ENCODE results near the gene SPATA16. TPM values are rescaled to one million over a fixed set of nuclear protein-coding genes. Genes with fewer than 3 reads are reported as not detected.
"Not testable (repeated sequence)": the region's sequence is repeated elsewhere in the genome, so short reads cannot be mapped to it uniquely, and the experiment has no call there.

The SPATA16 gene
- polyA plus RNA-seq, 1 donor from 2014 or later: not detected

- no peaks in the 10 kb centered on the region for H3K79me2 ChIP-seq (replicated peaks; ENCODE audit: insufficient read depth, low read length)
- H3K4me3 ChIP-seq (ENCODE audit: low read length): no peak overlapping the region
- H2AFZ ChIP-seq (ENCODE audit: low read depth, low read length): no peak overlapping the region
- no peak overlapping the region for H3K4me2 ChIP-seq (ENCODE audit: low read length)
- H3K9me2 ChIP-seq (ENCODE audit: insufficient read depth, low read length): no peaks in the 10 kb centered on the region
- no peaks in the 10 kb centered on the region for H3F3A ChIP-seq (ENCODE audit: insufficient read depth, low read length, poor library complexity, severe bottlenecking)
- H3K36me3 ChIP-seq (ENCODE audit: insufficient read depth, low read length): no peaks in the 10 kb centered on the region
- no peak overlapping the region for H3K27ac ChIP-seq (ENCODE audit: low read length)
- no peaks in the 10 kb centered on the region for H3K9me3 ChIP-seq (ENCODE audit: low read length)
- H3K27me3 ChIP-seq (ENCODE audit: insufficient read depth, low read depth, low read length): no peaks in the 10 kb centered on the region
- TF ChIP-seq SMC3 (conservative IDR thresholded peaks at IDR 0.05; ENCODE audit: poor library complexity) (no peak), POLR2AphosphoS5 (IDR thresholded peaks at IDR 0.05) (no peak), EZH2 (IDR thresholded peaks at IDR 0.05; ENCODE audit: borderline replicate concordance, insufficient read depth, low read length, poor library complexity, severe bottlenecking) (no peak), RAD21 (conservative IDR thresholded peaks at IDR 0.05) (no peak), MXI1 (conservative IDR thresholded peaks at IDR 0.05; ENCODE audit: poor library complexity, severe bottlenecking) (no peak)
- TF ChIP-seq, protein P1, sequence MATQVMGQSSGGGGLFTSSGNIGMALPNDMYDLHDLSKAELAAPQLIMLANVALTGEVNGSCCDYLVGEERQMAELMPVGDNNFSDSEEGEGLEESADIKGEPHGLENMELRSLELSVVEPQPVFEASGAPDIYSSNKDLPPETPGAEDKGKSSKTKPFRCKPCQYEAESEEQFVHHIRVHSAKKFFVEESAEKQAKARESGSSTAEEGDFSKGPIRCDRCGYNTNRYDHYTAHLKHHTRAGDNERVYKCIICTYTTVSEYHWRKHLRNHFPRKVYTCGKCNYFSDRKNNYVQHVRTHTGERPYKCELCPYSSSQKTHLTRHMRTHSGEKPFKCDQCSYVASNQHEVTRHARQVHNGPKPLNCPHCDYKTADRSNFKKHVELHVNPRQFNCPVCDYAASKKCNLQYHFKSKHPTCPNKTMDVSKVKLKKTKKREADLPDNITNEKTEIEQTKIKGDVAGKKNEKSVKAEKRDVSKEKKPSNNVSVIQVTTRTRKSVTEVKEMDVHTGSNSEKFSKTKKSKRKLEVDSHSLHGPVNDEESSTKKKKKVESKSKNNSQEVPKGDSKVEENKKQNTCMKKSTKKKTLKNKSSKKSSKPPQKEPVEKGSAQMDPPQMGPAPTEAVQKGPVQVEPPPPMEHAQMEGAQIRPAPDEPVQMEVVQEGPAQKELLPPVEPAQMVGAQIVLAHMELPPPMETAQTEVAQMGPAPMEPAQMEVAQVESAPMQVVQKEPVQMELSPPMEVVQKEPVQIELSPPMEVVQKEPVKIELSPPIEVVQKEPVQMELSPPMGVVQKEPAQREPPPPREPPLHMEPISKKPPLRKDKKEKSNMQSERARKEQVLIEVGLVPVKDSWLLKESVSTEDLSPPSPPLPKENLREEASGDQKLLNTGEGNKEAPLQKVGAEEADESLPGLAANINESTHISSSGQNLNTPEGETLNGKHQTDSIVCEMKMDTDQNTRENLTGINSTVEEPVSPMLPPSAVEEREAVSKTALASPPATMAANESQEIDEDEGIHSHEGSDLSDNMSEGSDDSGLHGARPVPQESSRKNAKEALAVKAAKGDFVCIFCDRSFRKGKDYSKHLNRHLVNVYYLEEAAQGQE (IDR thresholded peaks at IDR 0.05; ENCODE audit: borderline replicate concordance): no peak
- TF ChIP-seq, protein P2, sequence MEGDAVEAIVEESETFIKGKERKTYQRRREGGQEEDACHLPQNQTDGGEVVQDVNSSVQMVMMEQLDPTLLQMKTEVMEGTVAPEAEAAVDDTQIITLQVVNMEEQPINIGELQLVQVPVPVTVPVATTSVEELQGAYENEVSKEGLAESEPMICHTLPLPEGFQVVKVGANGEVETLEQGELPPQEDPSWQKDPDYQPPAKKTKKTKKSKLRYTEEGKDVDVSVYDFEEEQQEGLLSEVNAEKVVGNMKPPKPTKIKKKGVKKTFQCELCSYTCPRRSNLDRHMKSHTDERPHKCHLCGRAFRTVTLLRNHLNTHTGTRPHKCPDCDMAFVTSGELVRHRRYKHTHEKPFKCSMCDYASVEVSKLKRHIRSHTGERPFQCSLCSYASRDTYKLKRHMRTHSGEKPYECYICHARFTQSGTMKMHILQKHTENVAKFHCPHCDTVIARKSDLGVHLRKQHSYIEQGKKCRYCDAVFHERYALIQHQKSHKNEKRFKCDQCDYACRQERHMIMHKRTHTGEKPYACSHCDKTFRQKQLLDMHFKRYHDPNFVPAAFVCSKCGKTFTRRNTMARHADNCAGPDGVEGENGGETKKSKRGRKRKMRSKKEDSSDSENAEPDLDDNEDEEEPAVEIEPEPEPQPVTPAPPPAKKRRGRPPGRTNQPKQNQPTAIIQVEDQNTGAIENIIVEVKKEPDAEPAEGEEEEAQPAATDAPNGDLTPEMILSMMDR (IDR thresholded peaks at IDR 0.05; ENCODE audit: poor library complexity, severe bottlenecking): no peak
- no peaks in the 10 kb centered on the region for H4K20me1 ChIP-seq (ENCODE audit: insufficient read depth)
- H3K9ac ChIP-seq (ENCODE audit: low read length): no peak overlapping the region
These were observed 258.5 kb downstream of the SPATA16 start for GRCh38 chr3:172882563-172882962.

DNA sequence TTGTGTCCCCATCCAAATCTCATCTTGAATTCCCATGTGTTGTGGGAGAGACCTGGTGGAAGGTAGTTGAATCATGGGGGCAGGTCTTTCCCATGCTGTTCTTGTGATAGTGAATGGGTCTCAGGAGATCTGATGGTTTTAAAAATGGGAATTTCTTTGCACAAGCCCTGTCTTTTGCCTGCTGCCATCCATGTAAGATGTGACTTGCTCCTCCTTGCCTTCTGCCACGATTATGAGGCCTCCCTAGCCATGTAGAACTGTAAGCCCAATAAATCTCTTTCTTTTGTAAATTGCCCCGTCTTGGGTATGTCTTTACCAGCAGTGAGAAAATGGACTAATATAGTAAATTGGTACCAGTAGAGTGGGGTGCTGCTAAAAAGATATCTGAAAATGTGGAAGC is 261.7 kb downstream of the SPATA16 start:
- H3K79me2 ChIP-seq (replicated peaks; ENCODE audit: insufficient read depth, low read length); H4K20me1 ChIP-seq (ENCODE audit: insufficient read depth); H3K36me3 ChIP-seq (ENCODE audit: insufficient read depth, low read length); H3K27me3 ChIP-seq (ENCODE audit: insufficient read depth, low read depth, low read length); H3K4me3 ChIP-seq (ENCODE audit: low read length); H2AFZ ChIP-seq (ENCODE audit: low read depth, low read length); H3K9me3 ChIP-seq (ENCODE audit: low read length); H3K9me2 ChIP-seq (ENCODE audit: insufficient read depth, low read length); H3K4me2 ChIP-seq (ENCODE audit: low read length); H3K9ac ChIP-seq (ENCODE audit: low read length); H3F3A ChIP-seq (ENCODE audit: insufficient read depth, low read length, poor library complexity, severe bottlenecking); H3K27ac ChIP-seq (ENCODE audit: low read length): not testable (repeated sequence)

DNA sequence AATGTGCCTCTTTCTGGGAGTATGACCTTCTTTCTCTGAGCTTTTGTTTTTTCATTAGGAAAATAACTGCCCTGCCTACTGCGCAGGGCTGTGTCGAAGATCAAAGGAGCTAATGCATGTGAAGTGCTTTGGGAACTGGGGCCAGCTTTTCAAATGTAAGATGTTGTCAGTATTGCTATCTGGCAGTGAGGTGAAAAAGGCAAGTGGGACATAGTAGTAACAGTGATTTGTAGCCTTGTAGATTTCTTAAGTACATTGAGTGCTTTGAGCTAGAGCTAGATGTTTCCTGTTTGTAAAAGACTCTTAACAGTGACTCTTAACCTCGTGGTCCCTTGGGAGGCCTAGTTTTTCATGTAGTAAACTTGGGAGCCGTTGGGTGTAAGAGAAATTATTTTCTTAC is 264.0 kb downstream of the SPATA16 start:
- Histone ChIP-seq H3K27me3 (ENCODE audit: insufficient read depth, low read depth, low read length) (no peaks in the 10 kb centered on the region), H3K9ac (ENCODE audit: low read length) (no peak overlapping the region), H3F3A (ENCODE audit: insufficient read depth, low read length, poor library complexity, severe bottlenecking) (no peaks in the 10 kb centered on the region), H3K9me3 (ENCODE audit: low read length) (no peaks in the 10 kb centered on the region), H3K27ac (ENCODE audit: low read length) (no peak overlapping the region), H4K20me1 (ENCODE audit: insufficient read depth) (no peaks in the 10 kb centered on the region), H3K79me2 (replicated peaks; ENCODE audit: insufficient read depth, low read length) (no peaks in the 10 kb centered on the region), H3K9me2 (ENCODE audit: insufficient read depth, low read length) (no peaks in the 10 kb centered on the region), H3K4me2 (ENCODE audit: low read length) (no peak overlapping the region), H2AFZ (ENCODE audit: low read depth, low read length) (no peak overlapping the region), H3K4me3 (ENCODE audit: low read length) (no peak overlapping the region), H3K36me3 (ENCODE audit: insufficient read depth, low read length) (no peaks in the 10 kb centered on the region)
- TF ChIP-seq TAF1 (IDR thresholded peaks at IDR 0.05; ENCODE audit: low read depth) (no peak), RAD21 (conservative IDR thresholded peaks at IDR 0.05) (no peak), EP300 (conservative IDR thresholded peaks at IDR 0.05; ENCODE audit: poor library complexity, severe bottlenecking) (no peak), SMC3 (conservative IDR thresholded peaks at IDR 0.05; ENCODE audit: poor library complexity) (no peak), MXI1 (conservative IDR thresholded peaks at IDR 0.05; ENCODE audit: poor library complexity, severe bottlenecking) (no peak), POLR2AphosphoS5 (IDR thresholded peaks at IDR 0.05) (no peak), EZH2 (IDR thresholded peaks at IDR 0.05; ENCODE audit: borderline replicate concordance, insufficient read depth, low read length, poor library complexity, severe bottlenecking) (no peak)
- TF ChIP-seq, protein P1 (IDR thresholded peaks at IDR 0.05; ENCODE audit: borderline replicate concordance): no peak
- TF ChIP-seq, protein P2 (IDR thresholded peaks at IDR 0.05; ENCODE audit: poor library complexity, severe bottlenecking): no peak

All from neural cell (in vitro differentiated cells).